ENCODE measurements around the gene MDN1. TPM values are rescaled to one million over a fixed set of nuclear protein-coding genes. Genes with fewer than 3 reads are reported as not detected.
"Not testable (repeated sequence)": the region's sequence is repeated elsewhere in the genome, so short reads cannot be mapped to it uniquely, and the experiment has no call there.

The MDN1 gene
- polyA plus RNA-seq, 1 of the 3 experiments (the other 2 are of a cell fraction) = 8.5 TPM

- 63% methylated on average over 3 of the region's 3 CpGs for WGBS (ENCODE audit: low lambda C conversion rate)
- POLR2A ChIA-PET = no interaction called here
Measured at GRCh38 chr6:89643406-89643805, 176.2 kb downstream of the MDN1 start.

GRCh38 chr6:89642956-89643355, 176.6 kb downstream of the MDN1 start:
- no peaks in the 10 kb centered on the region for H3K9me3 ChIP-seq
- DNase-seq = no peak
- no peaks in the 10 kb centered on the region for H3F3A ChIP-seq (replicated peaks; ENCODE audit: insufficient read depth)
- H3K9me2 ChIP-seq = no peaks in the 10 kb centered on the region
- H3K9ac ChIP-seq = no peak overlapping the region
- H3K36me3 ChIP-seq (replicated peaks in 1 of 2; ENCODE audit: control insufficient read depth in 1 of 2, insufficient read depth in 2 of 2, low read length in 1 of 2) = peaks cover 19 to 54% of the 10 kb centered on the region in 2 experiments
- ChIA-PET CTCF (no interaction called here), POLR2A (no interaction called here)
- peaks cover 16% of the 10 kb centered on the region for H3K79me2 ChIP-seq (ENCODE audit: insufficient read depth)
- no peak overlapping the region for H3K27ac ChIP-seq (ENCODE audit: low read depth in 2 of 2, low read length in 1 of 2)
- H3K27me3 ChIP-seq (ENCODE audit: insufficient read depth) = no peaks in the 10 kb centered on the region
- H3K4me3 ChIP-seq (ENCODE audit: low read depth in 2 of 2, low read length in 1 of 2) = no peak overlapping the region
- no peak for TF ChIP-seq POLR2AphosphoS5 (IDR thresholded peaks at IDR 0.05; ENCODE audit: low read depth, low read length)
- no peak overlapping the region for H2AFZ ChIP-seq (ENCODE audit: low read depth)
- H4K20me1 ChIP-seq (ENCODE audit: insufficient read depth) = no peaks in the 10 kb centered on the region
- no peak overlapping the region for H3K4me2 ChIP-seq
- WGBS (ENCODE audit: low lambda C conversion rate) = 84% methylated on average over 3 of the region's 3 CpGs
- H3K4me1 ChIP-seq (ENCODE audit: control insufficient read depth in 1 of 2, insufficient read depth in 2 of 2, low read depth in 1 of 2, low read length in 1 of 2) = peaks cover 0 to 6% of the 10 kb centered on the region in 2 experiments; a peak in 2 of 4 replicates

More at GRCh38 chr6:89643406-89643805, 176.2 kb downstream of the MDN1 start:
- H3K4me3 ChIP-seq (ENCODE audit: low read depth in 2 of 2, low read length in 1 of 2) = no peak overlapping the region
- H3K9me3 ChIP-seq = no peaks in the 10 kb centered on the region
- H3K4me1 ChIP-seq (ENCODE audit: control insufficient read depth in 1 of 2, insufficient read depth in 2 of 2, low read depth in 1 of 2, low read length in 1 of 2) = peaks cover 0 to 6% of the 10 kb centered on the region in 2 experiments; a peak in 2 of 4 replicates
- H3K9ac ChIP-seq = no peak overlapping the region
- no peak overlapping the region for H3K4me2 ChIP-seq
- peaks cover 13% of the 10 kb centered on the region for H3K79me2 ChIP-seq (ENCODE audit: insufficient read depth)
- H3F3A ChIP-seq (replicated peaks; ENCODE audit: insufficient read depth) = no peaks in the 10 kb centered on the region
- H3K36me3 ChIP-seq (replicated peaks in 1 of 2; ENCODE audit: control insufficient read depth in 1 of 2, insufficient read depth in 2 of 2, low read length in 1 of 2) = peaks cover 21 to 55% of the 10 kb centered on the region in 2 experiments
- TF ChIP-seq POLR2AphosphoS5 (IDR thresholded peaks at IDR 0.05; ENCODE audit: low read depth, low read length) (no peak), JUND (IDR thresholded peaks at IDR 0.05) (no peak), TEAD4 (IDR thresholded peaks at IDR 0.05; ENCODE audit: borderline replicate concordance, insufficient read depth) (no peak), FOSL2 (IDR thresholded peaks at IDR 0.05; ENCODE audit: borderline replicate concordance, low read depth) (no peak), RFX5 (IDR thresholded peaks at IDR 0.05; ENCODE audit: low read length) (no peak), RCOR1 (IDR thresholded peaks at IDR 0.05; ENCODE audit: low read length) (no peak), SMC3 (IDR thresholded peaks at IDR 0.05; ENCODE audit: low read depth, low read length) (no peak), EZH2phosphoT487 (IDR thresholded peaks at IDR 0.05; ENCODE audit: borderline replicate concordance, low read depth) (no peak), USF2 (IDR thresholded peaks at IDR 0.05; ENCODE audit: borderline replicate concordance, low read depth, low read length) (no peak), REST (IDR thresholded peaks at IDR 0.05; ENCODE audit: low read depth, low read length) (no peak), GABPA (IDR thresholded peaks at IDR 0.05; ENCODE audit: low read depth) (no peak), CHD2 (IDR thresholded peaks at IDR 0.05; ENCODE audit: low read length, partially characterized antibody) (no peak), GATA2 (CRISPR knock-in tag; IDR thresholded peaks at IDR 0.05) (no peak)
- CTCF ChIA-PET = no interaction called here
- H3K9me2 ChIP-seq = no peaks in the 10 kb centered on the region
- no peak overlapping the region for H2AFZ ChIP-seq (ENCODE audit: low read depth)
- no peak for DNase-seq
- H4K20me1 ChIP-seq (ENCODE audit: insufficient read depth) = no peaks in the 10 kb centered on the region
- H3K27ac ChIP-seq (ENCODE audit: low read depth in 2 of 2, low read length in 1 of 2) = no peak overlapping the region
- H3K27me3 ChIP-seq (ENCODE audit: insufficient read depth) = no peaks in the 10 kb centered on the region

GRCh38 chr6:89641581-89641980, 178.0 kb downstream of the MDN1 start:
- H3K79me2 ChIP-seq (ENCODE audit: insufficient read depth) = peaks cover 26% of the 10 kb centered on the region
- H3K27ac ChIP-seq (ENCODE audit: low read depth in 2 of 2, low read length in 1 of 2); H3K4me1 ChIP-seq (ENCODE audit: control insufficient read depth in 1 of 2, insufficient read depth in 2 of 2, low read depth in 1 of 2, low read length in 1 of 2); H3K9me2 ChIP-seq; POLR2A ChIA-PET; H2AFZ ChIP-seq (ENCODE audit: low read depth); DNase-seq; H3K4me3 ChIP-seq (ENCODE audit: low read depth in 2 of 2, low read length in 1 of 2); H3K27me3 ChIP-seq (ENCODE audit: insufficient read depth); H3K9ac ChIP-seq; H3K9me3 ChIP-seq; H3K4me2 ChIP-seq; H4K20me1 ChIP-seq (ENCODE audit: insufficient read depth); H3F3A ChIP-seq (replicated peaks; ENCODE audit: insufficient read depth): not testable (repeated sequence)
- WGBS (ENCODE audit: low lambda C conversion rate) = 90% methylated on average over 3 of the region's 3 CpGs
- peaks cover 13 to 50% of the 10 kb centered on the region in 2 experiments for H3K36me3 ChIP-seq (replicated peaks in 1 of 2; ENCODE audit: control insufficient read depth in 1 of 2, insufficient read depth in 2 of 2, low read length in 1 of 2)
- CTCF ChIA-PET = interaction anchor here (1.3 kb wide), 1 partner anchor 215 kb away, joined by 3 read pairs; no protein-coding TSS in a partner anchor

Data from SK-N-SH (cell line).